HG03066 (cell line): ENCODE results near the gene XYLB.
"Not testable (repeated sequence)": the region's sequence is repeated elsewhere in the genome, so short reads cannot be mapped to it uniquely, and the experiment has no call there.

Source experiments
- ATAC-seq: cut with Tn5 transposase; IDR thresholded peaks from one replicate; pipeline ENCODE4 v1.9.1; 2021; ENCODE audit warnings: low read depth; ENCODE audit not compliant: unreplicated experiment

XYLB gene

GRCh38 chr3:38320638-38321037, 25.9 kb upstream of the XYLB start:
- ATAC-seq, result not testable (repeated sequence)

GRCh38 chr3:38323060-38323459, 23.5 kb upstream of the XYLB start:
- ATAC-seq, result no peak

GRCh38 chr3:38325256-38325655, 21.3 kb upstream of the XYLB start:
- no peak for ATAC-seq

- ATAC-seq, result no peak
Measured at GRCh38 chr3:38327335-38328009, 19.1 kb upstream of the XYLB start.

GRCh38 chr3:38331257-38332022, 15.1 kb upstream of the XYLB start:
- no peak for ATAC-seq

GRCh38 chr3:38332201-38332600, 14.4 kb upstream of the XYLB start:
- no peak for ATAC-seq

GRCh38 chr3:38334142-38335055, 12.2 kb upstream of the XYLB start:
- ATAC-seq, result no peak

GRCh38 chr3:38335263-38335662, 11.3 kb upstream of the XYLB start:
- ATAC-seq, result no peak

GRCh38 chr3:38337703-38338102, 8.9 kb upstream of the XYLB start:
- no peak for ATAC-seq

GRCh38 chr3:38343797-38344594, 2.6 kb upstream of the XYLB start:
- no peak for ATAC-seq

- ATAC-seq, result peak; percentile 25
Measured at GRCh38 chr3:38345879-38346586, 552 bp upstream of the XYLB start.

- no peak for ATAC-seq
Measured at GRCh38 chr3:38347421-38348200, 1.0 kb downstream of the XYLB start.

GRCh38 chr3:38348903-38349302, 2.3 kb downstream of the XYLB start:
- ATAC-seq, result no peak

- no peak for ATAC-seq
Measured at GRCh38 chr3:38349684-38350359, 3.2 kb downstream of the XYLB start.

- no peak for ATAC-seq
Measured at GRCh38 chr3:38353151-38353550, 6.6 kb downstream of the XYLB start.

- ATAC-seq, result no peak
Measured at GRCh38 chr3:38354588-38355330, 8.2 kb downstream of the XYLB start.

GRCh38 chr3:38359038-38359437, 12.5 kb downstream of the XYLB start:
- no peak for ATAC-seq

GRCh38 chr3:38360345-38360744, 13.8 kb downstream of the XYLB start:
- ATAC-seq, result no peak
